LNCaP clone FGC (cell line): ENCODE measurements around the gene FRMD1.

ENCODE experiments used
- DNase-seq: peaks from one replicate; pipeline ENCODE4 v3.0.0-alpha.2; 2011; ENCODE audit warnings: low read depth
- H3K4me3 ChIP-seq: 2 replicates; pipeline ENCODE4 v1.5.1; 2011; ENCODE audit warnings: mild to moderate bottlenecking, low read depth, low read length, control low read depth
- TF ChIP-seq, protein P1 (sequence below): IDR thresholded peaks from 2 replicates; pipeline ENCODE4 v1.5.1; 2012; ENCODE audit warnings: mild to moderate bottlenecking; ENCODE audit not compliant: control insufficient read depth, insufficient read depth; ENCODE audit errors: extremely low read depth

The FRMD1 gene

GRCh38 chr6:168071620-168072019 lies 7.4 kb downstream of the FRMD1 start:
- no peak for DNase-seq
- TF ChIP-seq, protein P1, sequence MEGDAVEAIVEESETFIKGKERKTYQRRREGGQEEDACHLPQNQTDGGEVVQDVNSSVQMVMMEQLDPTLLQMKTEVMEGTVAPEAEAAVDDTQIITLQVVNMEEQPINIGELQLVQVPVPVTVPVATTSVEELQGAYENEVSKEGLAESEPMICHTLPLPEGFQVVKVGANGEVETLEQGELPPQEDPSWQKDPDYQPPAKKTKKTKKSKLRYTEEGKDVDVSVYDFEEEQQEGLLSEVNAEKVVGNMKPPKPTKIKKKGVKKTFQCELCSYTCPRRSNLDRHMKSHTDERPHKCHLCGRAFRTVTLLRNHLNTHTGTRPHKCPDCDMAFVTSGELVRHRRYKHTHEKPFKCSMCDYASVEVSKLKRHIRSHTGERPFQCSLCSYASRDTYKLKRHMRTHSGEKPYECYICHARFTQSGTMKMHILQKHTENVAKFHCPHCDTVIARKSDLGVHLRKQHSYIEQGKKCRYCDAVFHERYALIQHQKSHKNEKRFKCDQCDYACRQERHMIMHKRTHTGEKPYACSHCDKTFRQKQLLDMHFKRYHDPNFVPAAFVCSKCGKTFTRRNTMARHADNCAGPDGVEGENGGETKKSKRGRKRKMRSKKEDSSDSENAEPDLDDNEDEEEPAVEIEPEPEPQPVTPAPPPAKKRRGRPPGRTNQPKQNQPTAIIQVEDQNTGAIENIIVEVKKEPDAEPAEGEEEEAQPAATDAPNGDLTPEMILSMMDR, result peak; percentile 37

GRCh38 chr6:168070804-168071203 lies 8.2 kb downstream of the FRMD1 start:
- TF ChIP-seq, protein P1, result no peak
- no peak for DNase-seq
- no peak overlapping the region for H3K4me3 ChIP-seq

More at GRCh38 chr6:168071620-168072019, 7.4 kb downstream of the FRMD1 start:
- H3K4me3 ChIP-seq, result no peak overlapping the region

- H3K4me3 ChIP-seq, result no peak overlapping the region
- TF ChIP-seq, protein P1, result no peak
- no peak for DNase-seq
Observed at GRCh38 chr6:168067081-168067759, 11.8 kb downstream of the FRMD1 start.

DNA sequence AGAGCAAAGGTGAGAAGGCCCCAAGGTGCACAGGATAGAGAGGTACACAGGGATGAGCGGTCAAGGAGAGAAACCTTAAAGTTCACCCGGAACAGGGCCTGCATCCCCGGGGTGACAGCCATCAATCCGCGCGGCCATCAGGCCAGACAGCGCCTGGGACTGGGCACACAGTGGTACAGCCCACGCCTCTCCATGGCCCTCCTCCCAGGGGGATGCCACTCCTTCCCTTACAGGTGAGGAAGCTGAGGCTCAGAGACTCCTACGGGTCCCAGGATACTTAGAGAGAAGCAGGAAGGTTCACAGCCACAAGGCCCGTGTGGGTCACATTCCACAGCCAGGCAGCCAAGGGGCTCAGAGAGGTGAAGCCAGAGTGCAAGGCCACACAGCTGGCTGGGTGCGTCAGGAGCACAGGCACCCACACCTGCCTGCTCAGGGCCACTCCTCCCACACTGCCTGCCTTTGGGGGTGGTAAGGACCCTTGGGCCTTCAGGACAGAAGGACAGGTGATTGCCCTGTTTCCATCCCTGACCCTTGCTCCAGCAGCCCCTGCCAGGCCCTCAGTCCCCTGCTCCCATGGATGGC lies 14.7 kb downstream of the FRMD1 start:
- TF ChIP-seq, protein P1, result no peak
- DNase-seq, result no peak
- H3K4me3 ChIP-seq, result no peak overlapping the region

- DNase-seq, result no peak
- TF ChIP-seq, protein P1, result no peak
- H3K4me3 ChIP-seq, result no peak overlapping the region
Observed at GRCh38 chr6:168063431-168063830, 15.6 kb downstream of the FRMD1 start.

GRCh38 chr6:168062346-168063289 lies 16.4 kb downstream of the FRMD1 start:
- H3K4me3 ChIP-seq, result no peak overlapping the region
- DNase-seq, result no peak
- TF ChIP-seq, protein P1, result no peak
